Kidney (tissue), 14 donors: ENCODE results near the gene SLC13A2. TPM values are rescaled to one million over a fixed set of nuclear protein-coding genes. Genes with fewer than 3 reads are reported as not detected.

ENCODE experiments used
- DNase-seq, 5 donors: peaks; one replicate each; pipeline ENCODE4 v3.0.0-alpha.2; 2013 to 2020
- FAIRE-seq: peaks from 2 replicates; lab custom pipeline; 2012; peaks lifted over from hg19 to GRCh38; lab: Jason Lieb, UNC
- H3K27ac ChIP-seq, 2 donors: one replicate each; pipeline ENCODE4 v1.7.0; 2013; ENCODE audit warnings: low read depth in 2 of 2, low read length in 2 of 2, inconsistent platforms in 1 of 2
- H3K27me3 ChIP-seq: one replicate; pipeline ENCODE4 v1.7.1; 2013; ENCODE audit warnings: low read length, inconsistent platforms; ENCODE audit not compliant: control insufficient read depth, insufficient read depth
- H3K36me3 ChIP-seq, 3 donors: one replicate each; pipeline versions ENCODE4 v1.7.0 to v1.7.1; 2013; ENCODE audit warnings: low read length in 3 of 3, control low read depth in 1 of 3, inconsistent platforms in 1 of 3; ENCODE audit not compliant: insufficient read depth in 3 of 3, control insufficient read depth in 2 of 3
- H3K4me1 ChIP-seq, 3 donors: one replicate each; pipeline versions ENCODE4 v1.7.0 to v1.7.1; 2013; ENCODE audit warnings: low read length in 3 of 3, inconsistent platforms in 1 of 3, low read depth in 1 of 3; ENCODE audit not compliant: control insufficient read depth in 2 of 3, insufficient read depth in 2 of 3
- H3K4me3 ChIP-seq, 3 donors: one replicate each; pipeline versions ENCODE4 v1.7.0 to v1.8.1; 2013; ENCODE audit warnings: low read length in 3 of 3, control low read depth in 1 of 3, inconsistent platforms in 1 of 3
- H3K9ac ChIP-seq, 3 donors: one replicate each; pipeline versions ENCODE4 v1.7.0 to v1.7.1; 2013; ENCODE audit warnings: low read length in 3 of 3, control low read depth in 1 of 3, inconsistent platforms in 1 of 3
- H3K9me3 ChIP-seq, 3 donors: one replicate each; pipeline versions ENCODE4 v1.7.0 to v1.7.1; 2013; ENCODE audit warnings: low read length in 3 of 3, control low read depth in 1 of 3, inconsistent platforms in 1 of 3; ENCODE audit not compliant: control insufficient read depth in 2 of 3, insufficient read depth in 1 of 3
- CTCF ChIP-seq: IDR thresholded peaks from 3 replicates; pipeline ENCODE4 v1.5.1; 2012; ENCODE audit warnings: mild to moderate bottlenecking, moderate library complexity, borderline replicate concordance; ENCODE audit not compliant: insufficient read depth; ENCODE audit errors: extremely low read depth
- intact Hi-C: fragments of 100-400 bp; cut with DNase I; formaldehyde crosslinking; loops from one replicate; pipeline ENCODE4 v1.11.1; 2022
- polyA plus RNA-seq: library from polyadenylated mRNA; stranded (reverse); fragments of 350-450 nt; fragmentation: Illumina TruSeq; extraction: RNeasy Lipid Tissue Mini Kit (QIAGEN cat#74804); gene quantifications from one replicate; pipeline ENCODE4 v1.2.3, GENCODE V29; 2014; ENCODE audit warnings: low read depth, low replicate concordance; ENCODE audit not compliant: insufficient read depth
- total RNA-seq: library from RNA; stranded (reverse); fragmentation: NEBNext Ultra II Directional; extraction: Animal tissue kit (Norgen Biotek cat#: 25700); gene quantifications from one replicate; pipeline ENCODE4 v1.2.1, GENCODE V29; 2021
- donor health status: control.
- donor health status: control.
- donor health status: control.
- donor health status: control.
- donor health status: control.
- donor health status: DM: yes; HTN: yes; CAD: no.
- donor health status: Normal renal cell carcinoma (clear cell type).

Gene SLC13A2
- total and polyA plus RNA-seq, 2 donors from 2014 or later, result 1.1 to 69.0 TPM

- DNase-seq, result no peak
- H3K36me3 ChIP-seq, result no peaks in the 10 kb centered on the region
- no peak overlapping the region for H3K27ac ChIP-seq
- H3K9me3 ChIP-seq, result no peaks in the 10 kb centered on the region
- no peak overlapping the region for H3K4me3 ChIP-seq
- H3K9ac ChIP-seq, result no peak overlapping the region
- TF ChIP-seq CTCF, result no peak
- FAIRE-seq, result no peak
- intact Hi-C loops, result no loop called here
- no peaks in the 10 kb centered on the region for H3K27me3 ChIP-seq
- H3K4me1 ChIP-seq, result peaks cover 0 to 11% (median 3%) of the 10 kb centered on the region in 3 donors
These were observed 55.6 kb downstream of the SLC13A2 start for GRCh38 chr17:28529013-28529400.

- TF ChIP-seq CTCF, result no peak
- DNase-seq (no peak), FAIRE-seq (no peak)
- no peaks in the 10 kb centered on the region for H3K9me3 ChIP-seq
- H3K4me1 ChIP-seq, result peaks cover 0 to 9% (median 2%) of the 10 kb centered on the region in 3 donors
- no peak overlapping the region for H3K4me3 ChIP-seq
- intact Hi-C loops, result no loop called here
- no peak overlapping the region for H3K9ac ChIP-seq
- H3K27ac ChIP-seq, result no peak overlapping the region
- H3K36me3 ChIP-seq, result no peaks in the 10 kb centered on the region
- no peaks in the 10 kb centered on the region for H3K27me3 ChIP-seq
These were observed 56.8 kb downstream of the SLC13A2 start for GRCh38 chr17:28530250-28530649.

GRCh38 chr17:28530926-28531325, 57.5 kb downstream of the SLC13A2 start:
- Histone ChIP-seq H3K9me3 (no peaks in the 10 kb centered on the region), H3K36me3 (no peaks in the 10 kb centered on the region)
- DNase-seq, result no peak

More at GRCh38 chr17:28530926-28531325, 57.5 kb downstream of the SLC13A2 start:
- H3K4me1 ChIP-seq, result peaks cover 0 to 2% (median 0%) of the 10 kb centered on the region in 3 donors
- H3K9ac ChIP-seq, result no peak overlapping the region
- intact Hi-C loops, result no loop called here
- no peak for TF ChIP-seq CTCF
- no peak for FAIRE-seq
- no peaks in the 10 kb centered on the region for H3K27me3 ChIP-seq
- no peak overlapping the region for H3K4me3 ChIP-seq
- H3K27ac ChIP-seq, result no peak overlapping the region
